ENCODE measurements around the gene SLIT1. TPM values are rescaled to one million over a fixed set of nuclear protein-coding genes. Genes with fewer than 3 reads are reported as not detected.

Gene SLIT1
- total RNA-seq, 1 donor from 2014 or later, result 0.08 TPM

- ATAC-seq (no peak), DNase-seq (ENCODE audit: low spot score) (no peak)
These were observed 19.3 kb upstream of the SLIT1 start for GRCh38 chr10:97204826-97205679.

DNA sequence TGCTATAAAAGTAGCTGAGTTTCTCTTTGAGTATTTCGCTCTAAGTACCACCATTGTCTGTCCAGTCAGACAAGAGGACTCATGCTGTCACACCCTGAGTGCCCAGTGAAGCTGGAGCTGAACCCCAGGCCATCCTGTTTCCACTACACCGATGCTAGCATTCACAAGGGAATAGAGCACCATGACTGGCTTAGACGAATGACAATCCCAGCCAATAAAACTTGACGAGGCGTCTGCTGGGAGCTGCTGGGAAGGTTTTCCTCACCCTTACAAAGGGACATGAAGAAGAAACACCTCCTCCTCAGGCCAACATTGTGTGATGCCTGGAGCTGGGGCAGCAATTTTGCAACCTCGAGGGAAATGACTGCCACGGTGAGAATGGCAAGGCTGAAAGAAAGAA is 17.5 kb upstream of the SLIT1 start:
- DNase-seq (ENCODE audit: low spot score), result no peak
- no peak for ATAC-seq

DNA sequence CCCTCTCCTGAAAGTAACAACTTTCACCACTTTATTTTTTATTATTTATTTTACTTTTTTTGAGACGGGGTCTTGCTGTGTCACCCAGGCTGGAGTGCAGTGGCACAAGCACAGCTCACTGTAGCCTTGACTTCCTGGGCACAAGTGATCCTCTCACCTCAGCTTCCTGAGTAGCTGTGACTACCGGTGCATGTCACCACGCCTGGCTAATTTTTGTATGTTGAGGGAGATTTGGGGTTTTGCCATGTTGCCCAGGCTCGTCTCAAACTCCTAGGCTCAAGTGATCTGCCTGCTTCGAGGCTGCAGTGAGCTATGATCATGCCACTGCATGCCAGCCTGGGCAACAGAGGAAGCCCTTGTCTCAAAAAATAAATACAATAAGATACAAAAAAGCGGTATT is 14.9 kb upstream of the SLIT1 start:
- no peak for ATAC-seq
- no peak for DNase-seq (ENCODE audit: low spot score)

GRCh38 chr10:97199152-97199551 is 13.4 kb upstream of the SLIT1 start:
- ATAC-seq (no peak), DNase-seq (ENCODE audit: low spot score) (no peak)

DNA sequence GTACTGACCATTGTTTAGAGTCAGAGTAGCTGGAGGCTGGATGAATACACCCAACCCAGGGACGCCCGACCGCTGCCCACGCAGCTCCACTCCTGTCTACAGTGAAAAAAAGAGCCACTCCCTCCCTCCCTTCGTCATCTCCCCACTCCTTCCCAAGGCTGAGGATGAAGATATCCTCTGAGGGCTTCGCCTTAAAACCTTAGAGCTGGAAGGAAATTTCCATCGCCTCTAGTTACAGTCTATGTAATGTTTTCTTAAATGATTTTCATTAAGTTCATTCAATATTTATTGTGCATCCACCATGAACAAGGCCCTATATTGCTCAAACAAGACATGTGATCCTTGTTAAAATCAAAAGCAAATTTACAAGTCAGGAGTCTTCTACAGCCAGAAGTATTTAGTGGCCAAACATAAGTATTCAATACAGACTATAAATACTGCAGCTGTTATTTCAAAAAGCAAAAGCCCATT is 11.3 kb upstream of the SLIT1 start:
- no peak for DNase-seq (ENCODE audit: low spot score)

GRCh38 chr10:97196223-97197029 is 10.7 kb upstream of the SLIT1 start:
- ATAC-seq (peak; percentile 74), DNase-seq (ENCODE audit: low spot score) (no peak)

More for the DNA sequence above, 11.3 kb upstream of the SLIT1 start:
- no peak for ATAC-seq

- no peak for DNase-seq (ENCODE audit: low spot score)
- ATAC-seq, result no peak
These were observed 10.0 kb upstream of the SLIT1 start for GRCh38 chr10:97195706-97196222.

- DNase-seq (ENCODE audit: low spot score) (no peak), ATAC-seq (no peak)
These were observed 7.2 kb upstream of the SLIT1 start for GRCh38 chr10:97192952-97193435.

- DNase-seq (ENCODE audit: low spot score) (no peak), ATAC-seq (no peak)
These were observed 4.7 kb upstream of the SLIT1 start for GRCh38 chr10:97190450-97190849.

- no peak for DNase-seq (ENCODE audit: low spot score)
These were observed 2.5 kb upstream of the SLIT1 start for GRCh38 chr10:97188261-97188711.

GRCh38 chr10:97186911-97187310 is 1.2 kb upstream of the SLIT1 start:
- no peak for ATAC-seq
- DNase-seq (ENCODE audit: low spot score), result no peak

More at GRCh38 chr10:97188261-97188711, 2.5 kb upstream of the SLIT1 start:
- ATAC-seq, result no peak

- ATAC-seq (no peak), DNase-seq (ENCODE audit: low spot score) (no peak)
These were observed 811 bp downstream of the SLIT1 start for GRCh38 chr10:97184971-97185325.

- ATAC-seq (no peak), DNase-seq (ENCODE audit: low spot score) (no peak)
These were observed 2.4 kb downstream of the SLIT1 start for GRCh38 chr10:97183314-97183713.

GRCh38 chr10:97182288-97182990 is 3.3 kb downstream of the SLIT1 start:
- DNase-seq (ENCODE audit: low spot score), result no peak
- no peak for ATAC-seq

GRCh38 chr10:97180986-97181385 is 4.8 kb downstream of the SLIT1 start:
- no peak for ATAC-seq
- no peak for DNase-seq (ENCODE audit: low spot score)

GRCh38 chr10:97180363-97180755 is 5.4 kb downstream of the SLIT1 start:
- no peak for ATAC-seq
- DNase-seq (ENCODE audit: low spot score), result no peak

- DNase-seq (ENCODE audit: low spot score) (no peak), ATAC-seq (no peak)
These were observed 5.9 kb downstream of the SLIT1 start for GRCh38 chr10:97179731-97180362.

DNA sequence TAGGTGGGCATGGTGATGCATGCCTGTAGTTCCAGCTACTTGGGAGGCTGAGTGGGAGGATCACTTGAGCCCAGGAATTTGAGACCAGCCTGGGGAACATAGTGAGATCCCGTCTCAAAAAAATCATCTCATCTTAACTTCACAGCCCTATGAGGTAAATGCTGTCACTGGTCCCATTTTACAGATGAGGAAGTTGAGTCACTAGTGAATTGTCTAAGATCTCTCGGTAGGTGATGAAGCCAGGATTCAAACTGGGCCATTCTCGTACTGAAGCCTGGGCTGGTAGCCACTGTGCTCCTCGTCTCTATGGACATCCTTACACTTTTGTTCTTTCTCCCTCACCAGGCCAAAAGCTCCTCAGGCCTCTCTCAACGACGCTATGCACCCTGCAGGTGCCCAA is 6.4 kb downstream of the SLIT1 start:
- no peak for ATAC-seq
- DNase-seq (ENCODE audit: low spot score), result no peak

DNA sequence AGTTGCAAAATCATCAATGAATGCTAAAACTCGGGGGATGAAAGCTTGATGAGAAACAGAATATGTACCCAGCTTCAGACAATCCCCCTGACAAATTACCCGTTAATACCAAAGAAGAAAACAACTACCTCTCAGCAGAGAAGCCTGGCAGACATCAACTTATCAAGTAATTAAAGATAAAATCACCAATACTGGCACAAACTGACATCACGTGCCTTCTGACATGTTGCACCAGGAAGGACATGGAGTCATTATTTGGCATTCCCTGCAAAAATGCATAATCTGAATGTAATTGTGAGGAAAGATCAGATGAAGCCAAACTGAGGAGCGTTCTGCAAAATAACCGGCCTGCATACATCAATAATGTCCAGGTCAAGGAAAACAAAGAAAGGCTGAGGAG is 7.7 kb downstream of the SLIT1 start:
- no peak for ATAC-seq
- DNase-seq (ENCODE audit: low spot score), result no peak

DNA sequence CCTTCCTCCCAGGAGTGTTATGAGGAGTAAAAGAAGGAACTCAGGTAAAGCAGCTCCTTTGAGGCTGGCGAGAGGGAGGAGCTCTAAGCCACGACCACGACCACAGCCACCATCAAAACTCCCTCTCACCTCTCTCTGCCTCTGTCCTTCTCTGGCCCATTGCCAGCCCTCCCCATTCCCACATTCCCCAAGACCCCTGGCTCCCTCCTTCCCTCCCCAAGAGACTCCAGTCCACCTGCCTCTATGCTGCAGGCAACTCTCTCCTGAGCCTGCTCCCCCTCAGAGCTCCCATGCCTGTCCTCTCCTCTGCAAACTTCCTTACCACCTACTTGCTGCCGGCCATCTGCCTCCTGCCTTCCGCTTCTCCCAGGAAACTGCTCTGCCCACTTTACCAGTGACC is 9.5 kb downstream of the SLIT1 start:
- ATAC-seq, result no peak
- no peak for DNase-seq (ENCODE audit: low spot score)
